Transverse colon (tissue), 4 donors: ENCODE data around the gene COL6A1. TPM values are rescaled to one million over a fixed set of nuclear protein-coding genes. Genes with fewer than 3 reads are reported as not detected.
A peak's percentile ranks its signal among the peaks of the same experiment; 100 is the strongest.

Experiments
- DNase-seq: peaks from one replicate; pipeline ENCODE4 v3.0.0-alpha.2; 2019
- H3K27ac ChIP-seq, 4 donors: fragments of 200-600 bp; sonication (generic); 2 replicates each; pipeline ENCODE4 v1.5.1; 2016 to 2018; ENCODE audit warnings: inconsistent platforms in 4 of 4
- H3K27me3 ChIP-seq: fragments of 200-600 bp; sonication (generic); 2 replicates; pipeline ENCODE4 v1.5.1; 2017; ENCODE audit warnings: inconsistent platforms
- H3K36me3 ChIP-seq, 4 donors: fragments of 200-600 bp; sonication (generic); 2 replicates each; pipeline ENCODE4 v1.5.1; 2017 to 2019; ENCODE audit warnings: inconsistent platforms in 4 of 4
- H3K4me1 ChIP-seq, 4 donors: fragments of 200-600 bp; sonication (generic); 2 replicates each; pipeline ENCODE4 v1.5.1; 2017 to 2020; ENCODE audit warnings: inconsistent platforms in 4 of 4
- H3K4me3 ChIP-seq, 4 donors: fragments of 200-600 bp; sonication (generic); 1 replicate in 1 of 4; 2 replicates in 3 of 4; pipeline versions ENCODE4 v1.5.1 to v1.6.1; 2017 to 2019; ENCODE audit warnings: inconsistent platforms in 4 of 4
- H3K9me3 ChIP-seq, 2 donors: fragments of 200-600 bp; sonication (generic); 2 replicates each; pipeline ENCODE4 v1.5.1; 2017 to 2019; ENCODE audit warnings: inconsistent platforms in 2 of 2
- EP300 ChIP-seq: sonication (generic); formaldehyde crosslinking; IDR thresholded peaks from one replicate; pipeline ENCODE4 v1.6.1; 2017; ENCODE audit warnings: antibody characterized with exemption, low read depth
- POLR2A ChIP-seq: fragments of 450-650 bp; IDR thresholded peaks from one replicate; pipeline ENCODE4 v1.6.1; 2016; ENCODE audit warnings: antibody characterized with exemption, mild to moderate bottlenecking, moderate library complexity
- POLR2AphosphoS5 ChIP-seq, 3 donors: sonication (generic); formaldehyde crosslinking; IDR thresholded peaks; one replicate each; pipeline ENCODE4 v1.6.1; 2016; ENCODE audit warnings: antibody characterized with exemption in 3 of 3
- WGBS, 2 donors: methylation state at CpG; one replicate each; pipeline ENCODE4 v1.1.5; 2018; ENCODE audit warnings: low coverage in 1 of 2; 5-methylcytosine and 5-hydroxymethylcytosine counted together
- in situ Hi-C, 4 donors: fragments of 200-750 bp; cut with MboI; loops; one replicate each; pipeline versions ENCODE4 v1.15.0 to v1.15.1; 2017; ENCODE audit warnings: low sequenced_read_pairs in 3 of 4, low pct_ligation_motif_present in 1 of 4, low pct_unique_long_range_greater_than_20kb in 1 of 4
- intact Hi-C: fragments of 100-400 bp; cut with DNase I; formaldehyde crosslinking; loops from one replicate; pipeline ENCODE4 v1.15.1; 2023; ENCODE audit warnings: low total_unique reads
- total RNA-seq, 4 donors: library from RNA; depleted of rRNA; stranded (reverse); fragments of >200 nt; gene quantifications; one replicate each; pipeline ENCODE4 v1.1.0, GENCODE V29; 2016
- TF ChIP-seq, protein P1 (sequence below), 5 experiments: fragments of 200-600 bp in 3 of 5; fragments of 450-650 bp in 2 of 5; sonication (generic) in 3 of 5; IDR thresholded peaks; 1 replicate in 2 of 5; 2 replicates in 3 of 5; pipeline ENCODE4 v1.5.1; 2016 to 2017; ENCODE audit warnings: antibody characterized with exemption in 5 of 5, inconsistent platforms in 3 of 5, mild to moderate bottlenecking in 2 of 5, moderate library complexity in 1 of 5

The COL6A1 gene
- total RNA-seq, 4 donors from 2014 or later: 166 to 580 (median 346) TPM

DNA sequence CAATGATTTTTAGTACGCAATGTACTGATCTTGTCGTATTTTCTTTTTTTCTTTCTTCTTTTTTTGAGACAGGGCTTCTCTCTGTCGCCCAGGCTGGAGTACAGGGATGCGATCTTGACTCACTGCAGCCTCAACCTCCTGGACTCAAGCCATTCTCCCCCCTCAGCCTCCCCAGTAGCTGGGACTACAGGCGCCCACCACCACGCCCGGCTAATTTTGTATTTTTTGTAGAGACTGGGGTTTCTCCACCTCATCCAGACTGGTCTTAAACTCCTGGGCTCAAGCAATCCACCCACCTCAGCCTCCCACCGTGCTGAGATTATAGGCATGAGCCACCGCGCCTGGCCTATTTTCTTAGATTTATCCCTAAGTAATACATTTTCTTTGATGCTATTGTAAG is 72.5 kb downstream of the COL6A1 start:
- H3K27me3 ChIP-seq: no peaks in the 10 kb centered on the region
- 81 to 90% methylated on average over 7 to 10 of the region's 10 CpGs for WGBS, 2 donors
- peak overlapping the region; percentile 83 to 95 (median 92) for H3K27ac ChIP-seq
- H3K36me3 ChIP-seq: no peaks in the 10 kb centered on the region
- intact Hi-C loops: no loop called here
- no peak for DNase-seq
- no peaks in the 10 kb centered on the region for H3K9me3 ChIP-seq
- H3K4me3 ChIP-seq: no peak overlapping the region
- H3K4me1 ChIP-seq: peaks cover 10 to 38% (median 24%) of the 10 kb centered on the region in 4 donors
- TF ChIP-seq POLR2AphosphoS5 (IDR thresholded peaks at IDR 0.05) (no peak), EP300 (no peak), POLR2A (no peak)
- TF ChIP-seq, protein P1, sequence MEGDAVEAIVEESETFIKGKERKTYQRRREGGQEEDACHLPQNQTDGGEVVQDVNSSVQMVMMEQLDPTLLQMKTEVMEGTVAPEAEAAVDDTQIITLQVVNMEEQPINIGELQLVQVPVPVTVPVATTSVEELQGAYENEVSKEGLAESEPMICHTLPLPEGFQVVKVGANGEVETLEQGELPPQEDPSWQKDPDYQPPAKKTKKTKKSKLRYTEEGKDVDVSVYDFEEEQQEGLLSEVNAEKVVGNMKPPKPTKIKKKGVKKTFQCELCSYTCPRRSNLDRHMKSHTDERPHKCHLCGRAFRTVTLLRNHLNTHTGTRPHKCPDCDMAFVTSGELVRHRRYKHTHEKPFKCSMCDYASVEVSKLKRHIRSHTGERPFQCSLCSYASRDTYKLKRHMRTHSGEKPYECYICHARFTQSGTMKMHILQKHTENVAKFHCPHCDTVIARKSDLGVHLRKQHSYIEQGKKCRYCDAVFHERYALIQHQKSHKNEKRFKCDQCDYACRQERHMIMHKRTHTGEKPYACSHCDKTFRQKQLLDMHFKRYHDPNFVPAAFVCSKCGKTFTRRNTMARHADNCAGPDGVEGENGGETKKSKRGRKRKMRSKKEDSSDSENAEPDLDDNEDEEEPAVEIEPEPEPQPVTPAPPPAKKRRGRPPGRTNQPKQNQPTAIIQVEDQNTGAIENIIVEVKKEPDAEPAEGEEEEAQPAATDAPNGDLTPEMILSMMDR (IDR thresholded peaks at IDR 0.05): no peak
- in situ Hi-C loops: no loop called here

DNA sequence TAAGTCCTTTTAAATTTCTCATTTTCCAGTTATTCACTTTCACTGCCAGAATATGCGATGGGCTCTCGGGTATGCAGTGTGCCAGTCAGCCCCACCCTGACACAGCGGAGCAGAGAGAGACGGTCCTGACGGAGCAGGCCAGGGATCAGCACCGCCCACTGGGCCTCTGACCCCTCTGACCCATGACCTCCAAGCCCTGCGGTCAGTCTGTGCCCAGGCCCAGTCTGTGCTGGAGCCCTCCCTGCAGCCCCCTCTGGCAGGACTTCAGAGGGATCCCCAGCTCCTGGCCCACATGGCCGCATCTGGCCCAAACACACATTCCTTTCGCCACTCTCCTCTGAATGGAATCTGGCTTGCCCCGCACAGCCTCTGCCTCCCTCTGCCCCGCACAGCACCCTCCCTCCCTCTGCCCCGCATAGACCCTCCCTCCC is 72.9 kb downstream of the COL6A1 start:
- in situ Hi-C loops (no loop called here), intact Hi-C loops (no loop called here)
- no peaks in the 10 kb centered on the region for H3K27me3 ChIP-seq
- H3K9me3 ChIP-seq: no peaks in the 10 kb centered on the region
- H3K27ac ChIP-seq: peak overlapping the region; percentile 83 to 95 (median 92)
- H3K36me3 ChIP-seq: no peaks in the 10 kb centered on the region
- DNase-seq: no peak
- 37 to 56% methylated on average over 3 to 12 of the region's 12 CpGs for WGBS, 2 donors
- TF ChIP-seq POLR2AphosphoS5 (IDR thresholded peaks at IDR 0.05) (no peak), POLR2A (no peak), EP300 (no peak)
- TF ChIP-seq, protein P1 (IDR thresholded peaks at IDR 0.05): no peak
- H3K4me1 ChIP-seq: peaks cover 10 to 38% (median 24%) of the 10 kb centered on the region in 4 donors
- H3K4me3 ChIP-seq: no peak overlapping the region

Other genes starting within 250 kb of the COL6A1 start
- 100 to 1,000 TPM; 172 to 550 (median 346) TPM for gene COL6A2, start 116.3 kb downstream of the COL6A1 start, total RNA-seq
- not detected for gene FTCD, start 173.8 kb downstream of the COL6A1 start, total RNA-seq
- gene SPATC1L, start 202.7 kb downstream of the COL6A1 start, total RNA-seq: 10 to 100 TPM in 1 of 4 donors, 1 to 10 TPM in 2, not detected in 1; 1.2 to 11.0 (median 8.5) TPM
- gene LSS, start 247.0 kb downstream of the COL6A1 start, total RNA-seq: 10 to 100 TPM; 53.2 to 75.2 (median 62.3) TPM